GM06990 (cell line): Measurements from ENCODE around the gene C12orf75.
"Not testable (repeated sequence)": the region's sequence is repeated elsewhere in the genome, so short reads cannot be mapped to it uniquely, and the experiment has no call there.

ENCODE experiments used
- DNase-seq: peaks from one replicate; pipeline ENCODE4 v3.0.0-alpha.2; 2011; ENCODE audit not compliant: insufficient read length; ENCODE audit errors: extremely low read depth
- H3K27me3 ChIP-seq: replicated peaks from 2 replicates; pipeline ENCODE4 v1.6.0; 2011; ENCODE audit warnings: low read length; ENCODE audit not compliant: control insufficient read depth, insufficient read depth
- H3K36me3 ChIP-seq: 2 replicates; pipeline ENCODE4 v1.5.1; 2011; ENCODE audit warnings: low read length; ENCODE audit not compliant: control insufficient read depth, insufficient read depth
- H3K4me3 ChIP-seq: replicated peaks from 2 replicates; pipeline ENCODE4 v1.5.1; 2011; ENCODE audit warnings: low read depth, mild to moderate bottlenecking, control low read depth, low read length
- TF ChIP-seq, protein P1 (sequence below): IDR thresholded peaks from 2 replicates; pipeline ENCODE4 v1.5.1; 2011; ENCODE audit warnings: low read length, control low read depth, mild to moderate bottlenecking, inconsistent platforms; ENCODE audit not compliant: insufficient read depth, poor library complexity, severe bottlenecking

C12orf75 gene

DNA sequence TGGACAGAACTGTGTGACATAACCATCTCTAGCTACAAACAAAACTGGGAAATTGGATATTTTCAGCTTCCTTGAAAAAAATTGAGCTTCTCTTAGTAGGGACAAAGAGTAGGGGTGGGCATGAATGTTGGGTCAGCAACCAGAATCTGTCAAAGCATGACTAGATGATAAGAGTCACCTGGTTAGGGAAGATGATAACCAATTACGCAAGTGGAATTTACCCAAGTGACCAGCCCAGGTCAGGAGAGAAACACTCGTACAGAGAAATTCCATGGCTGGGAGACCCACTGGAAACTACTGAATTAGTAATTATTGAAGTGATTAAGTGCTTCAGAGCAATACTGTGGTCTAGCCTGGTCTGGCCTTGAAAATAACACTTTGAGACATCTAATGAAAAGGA, 36.3 kb upstream of the C12orf75 start:
- DNase-seq, result no peak
- no peak overlapping the region for H3K4me3 ChIP-seq
- no peaks in the 10 kb centered on the region for H3K36me3 ChIP-seq
- TF ChIP-seq, protein P1, sequence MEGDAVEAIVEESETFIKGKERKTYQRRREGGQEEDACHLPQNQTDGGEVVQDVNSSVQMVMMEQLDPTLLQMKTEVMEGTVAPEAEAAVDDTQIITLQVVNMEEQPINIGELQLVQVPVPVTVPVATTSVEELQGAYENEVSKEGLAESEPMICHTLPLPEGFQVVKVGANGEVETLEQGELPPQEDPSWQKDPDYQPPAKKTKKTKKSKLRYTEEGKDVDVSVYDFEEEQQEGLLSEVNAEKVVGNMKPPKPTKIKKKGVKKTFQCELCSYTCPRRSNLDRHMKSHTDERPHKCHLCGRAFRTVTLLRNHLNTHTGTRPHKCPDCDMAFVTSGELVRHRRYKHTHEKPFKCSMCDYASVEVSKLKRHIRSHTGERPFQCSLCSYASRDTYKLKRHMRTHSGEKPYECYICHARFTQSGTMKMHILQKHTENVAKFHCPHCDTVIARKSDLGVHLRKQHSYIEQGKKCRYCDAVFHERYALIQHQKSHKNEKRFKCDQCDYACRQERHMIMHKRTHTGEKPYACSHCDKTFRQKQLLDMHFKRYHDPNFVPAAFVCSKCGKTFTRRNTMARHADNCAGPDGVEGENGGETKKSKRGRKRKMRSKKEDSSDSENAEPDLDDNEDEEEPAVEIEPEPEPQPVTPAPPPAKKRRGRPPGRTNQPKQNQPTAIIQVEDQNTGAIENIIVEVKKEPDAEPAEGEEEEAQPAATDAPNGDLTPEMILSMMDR, result no peak
- no peaks in the 10 kb centered on the region for H3K27me3 ChIP-seq

DNA sequence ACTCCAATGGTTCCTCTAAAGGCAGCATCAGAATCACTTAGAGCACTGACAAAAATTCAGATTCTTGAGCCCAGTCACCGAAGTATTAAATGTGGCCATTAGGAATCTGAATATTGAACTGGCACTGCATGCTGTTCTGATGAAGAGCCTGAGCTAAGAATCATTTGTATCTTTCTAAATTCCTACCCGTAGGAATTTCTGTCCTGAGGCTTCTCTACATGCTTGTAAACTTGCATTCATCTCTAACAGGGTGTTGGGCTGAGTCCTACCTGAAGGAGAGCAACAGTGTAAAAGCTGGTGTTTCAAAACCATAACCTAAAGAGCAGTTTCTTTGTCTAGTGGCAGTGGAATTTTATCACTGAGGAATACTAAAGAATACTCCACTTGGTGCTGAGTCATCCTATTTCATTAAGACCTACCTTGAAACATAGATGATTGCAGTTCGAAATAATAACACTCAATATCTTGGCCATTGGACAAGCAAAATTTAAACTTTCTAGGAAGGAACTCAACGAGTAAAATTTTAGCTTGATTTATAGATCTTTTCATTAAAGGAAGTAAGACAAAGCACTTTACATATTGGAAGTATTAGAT, 35.5 kb upstream of the C12orf75 start:
- TF ChIP-seq, protein P1, result no peak
- no peak overlapping the region for H3K4me3 ChIP-seq
- DNase-seq, result no peak
- H3K36me3 ChIP-seq, result no peaks in the 10 kb centered on the region
- no peaks in the 10 kb centered on the region for H3K27me3 ChIP-seq

DNA sequence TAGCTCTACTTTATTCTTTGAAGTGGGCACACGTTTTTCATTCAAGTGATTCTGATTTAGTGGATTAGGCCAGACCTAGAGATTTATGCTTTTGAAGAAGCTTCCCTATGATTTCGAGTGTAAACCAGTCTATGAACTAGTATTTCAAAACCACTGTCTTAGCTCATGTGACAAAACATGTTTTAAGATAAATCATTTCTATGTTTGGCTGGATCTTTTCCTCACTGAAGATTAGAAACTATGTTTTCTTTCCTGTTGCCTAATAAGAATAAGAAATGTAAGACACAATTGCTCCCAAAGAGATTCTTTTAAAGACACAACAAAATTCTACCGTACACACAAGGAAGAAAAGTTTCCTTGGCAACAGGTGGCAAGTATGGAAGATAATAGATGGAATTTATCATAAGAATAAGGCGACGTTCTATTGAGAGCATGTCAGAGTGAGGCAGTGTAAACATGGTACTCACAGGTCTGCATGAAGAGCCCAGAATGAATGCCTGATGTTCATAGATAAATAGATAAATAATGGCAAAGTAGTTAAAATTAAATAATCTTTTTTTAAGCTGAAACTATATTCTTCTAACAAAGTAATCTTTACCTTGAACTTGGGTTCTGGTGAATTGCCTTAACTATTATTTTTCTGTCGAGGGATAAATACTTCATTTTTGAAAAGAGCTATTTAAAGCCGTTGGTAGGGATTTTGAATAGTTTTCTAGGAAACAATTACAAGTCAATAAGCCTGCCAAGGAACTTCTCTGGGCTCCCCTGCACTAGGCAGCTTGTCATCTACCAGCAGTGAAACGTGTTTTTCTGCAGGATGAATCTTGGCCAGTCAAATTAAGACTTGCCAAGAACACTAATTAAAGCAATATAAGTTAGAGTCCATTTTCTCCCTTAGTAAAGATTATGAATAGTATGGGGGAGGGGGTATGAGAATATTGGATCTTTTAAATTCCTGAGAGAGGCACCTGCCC, 34.1 kb upstream of the C12orf75 start:
- no peaks in the 10 kb centered on the region for H3K36me3 ChIP-seq
- H3K27me3 ChIP-seq, result no peaks in the 10 kb centered on the region
- TF ChIP-seq, protein P1, result no peak
- H3K4me3 ChIP-seq, result no peak overlapping the region
- DNase-seq, result no peak

DNA sequence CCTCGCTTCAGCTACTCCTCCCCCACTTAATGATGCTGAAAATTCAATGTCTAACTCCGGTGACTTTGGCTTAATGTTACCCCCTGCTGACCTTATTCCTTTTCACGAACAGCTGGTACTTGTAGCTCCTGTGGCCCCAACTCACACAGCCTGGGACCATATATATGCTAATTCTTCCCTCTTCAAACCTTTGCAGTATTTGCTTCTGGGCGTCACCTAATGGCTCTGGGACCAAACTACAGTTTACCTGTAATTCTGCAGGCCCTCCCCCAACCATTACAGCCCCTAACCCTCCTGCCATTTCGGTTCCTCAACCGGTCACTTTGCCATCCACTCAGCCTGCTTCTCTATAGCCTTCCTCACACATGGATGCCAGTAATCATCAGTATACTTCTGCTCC, 29.6 kb upstream of the C12orf75 start:
- Histone ChIP-seq H3K36me3 (no peaks in the 10 kb centered on the region), H3K27me3 (no peaks in the 10 kb centered on the region), H3K4me3 (no peak overlapping the region)
- no peak for DNase-seq
- TF ChIP-seq, protein P1, result no peak

DNA sequence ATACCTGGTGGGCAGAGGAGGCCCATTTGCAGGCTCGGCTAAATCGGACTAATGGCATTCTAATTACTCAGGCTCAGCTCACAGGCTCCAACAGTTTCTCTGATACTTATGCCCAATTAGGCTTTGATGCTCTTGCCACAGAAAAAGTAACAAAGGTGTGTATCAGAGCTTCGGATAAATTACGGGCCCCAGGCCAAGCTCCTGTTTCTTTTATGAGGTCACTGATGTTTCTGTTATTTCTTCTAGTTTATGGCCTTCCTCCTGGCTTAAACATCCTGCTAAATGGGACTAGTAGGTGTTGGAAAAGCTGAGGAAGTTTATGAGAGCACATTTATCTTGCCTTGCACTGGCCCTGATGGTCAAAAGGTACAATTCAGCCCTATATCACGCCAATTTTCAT, 28.8 kb upstream of the C12orf75 start:
- TF ChIP-seq, protein P1, result no peak
- no peak for DNase-seq
- Histone ChIP-seq H3K36me3 (no peaks in the 10 kb centered on the region), H3K27me3 (no peaks in the 10 kb centered on the region), H3K4me3 (no peak overlapping the region)

DNA sequence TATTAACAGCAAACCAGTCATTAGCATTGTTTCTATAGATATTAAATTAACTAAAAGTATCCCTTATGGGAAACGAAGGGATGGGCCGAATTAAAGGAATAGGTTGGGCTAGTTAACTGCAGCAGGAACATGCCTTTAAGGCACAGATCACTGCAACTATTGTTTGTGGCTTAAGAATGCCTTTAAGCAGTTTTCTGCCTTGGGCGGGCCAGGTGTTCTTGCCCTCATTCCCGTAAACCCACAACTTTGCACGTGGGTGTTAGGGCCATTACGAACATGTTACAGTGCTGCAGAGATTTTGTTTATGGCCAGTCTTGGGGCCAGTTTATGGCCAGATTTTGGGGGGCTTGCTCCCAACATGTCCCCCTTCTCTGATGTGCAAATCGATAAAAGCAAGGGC, 27.5 kb upstream of the C12orf75 start:
- H3K27me3 ChIP-seq, DNase-seq, H3K4me3 ChIP-seq: not testable (repeated sequence)

DNA sequence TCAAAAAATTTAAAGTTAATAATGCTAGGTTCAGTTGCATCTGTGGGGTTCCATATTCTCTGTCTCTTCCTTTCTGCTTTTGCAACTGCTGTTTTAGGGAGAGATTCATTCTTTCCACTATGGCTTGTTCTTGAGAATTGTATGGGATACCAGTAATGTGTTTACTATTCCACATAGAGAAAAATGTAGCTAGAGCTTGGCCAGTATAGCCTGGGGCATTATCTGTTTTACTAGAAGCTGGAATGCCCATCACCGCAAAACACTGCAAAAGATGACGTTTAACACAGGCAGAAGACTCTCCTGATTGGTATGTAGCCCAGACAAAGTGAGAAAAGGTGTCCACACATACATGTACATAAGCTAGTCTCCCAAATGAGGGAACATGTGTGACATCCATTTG, 25.9 kb upstream of the C12orf75 start:
- not testable (repeated sequence) for H3K4me3 ChIP-seq, DNase-seq, H3K36me3 ChIP-seq, H3K27me3 ChIP-seq

More for the DNA sequence above, 27.5 kb upstream of the C12orf75 start:
- H3K36me3 ChIP-seq, result not testable (repeated sequence)

DNA sequence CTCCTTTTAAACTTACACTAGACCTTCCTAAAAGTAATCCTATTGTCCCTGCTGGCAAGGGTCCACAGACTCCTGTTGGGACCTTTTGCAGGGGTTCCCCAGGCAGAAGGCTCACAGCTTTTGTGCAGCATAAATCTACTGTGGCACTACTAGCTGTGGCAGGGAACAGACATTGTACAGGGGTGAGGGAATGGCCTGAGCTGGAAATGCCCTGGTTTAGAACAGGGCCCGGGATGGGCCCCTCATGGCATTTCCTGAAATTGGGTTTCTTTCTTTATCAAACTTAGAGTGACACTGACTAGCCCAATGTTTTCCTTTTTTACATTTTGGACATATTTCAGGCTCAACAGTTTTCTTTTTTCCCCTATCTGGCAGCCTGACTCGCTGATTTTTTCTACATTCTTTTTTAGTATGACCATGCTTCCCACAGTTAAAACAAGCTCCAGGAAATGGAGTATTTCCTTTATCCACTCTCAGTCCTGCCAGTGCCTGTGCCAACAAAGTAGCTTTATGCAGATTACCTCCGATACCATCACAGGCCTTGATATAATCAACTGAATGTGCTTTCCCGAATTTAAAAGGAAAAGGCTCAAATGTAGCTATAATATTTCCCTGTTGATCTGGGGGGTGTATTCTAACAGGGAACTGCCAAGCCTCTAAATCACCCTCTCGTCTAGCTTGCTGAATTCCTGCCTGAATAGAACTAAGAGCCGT, 22.7 kb upstream of the C12orf75 start:
- not testable (repeated sequence) for H3K27me3 ChIP-seq, H3K36me3 ChIP-seq, H3K4me3 ChIP-seq, DNase-seq
